Retina (tissue), 1 donor: Measurements from ENCODE around the gene PCDHB6.
"Not testable (repeated sequence)": the region's sequence is repeated elsewhere in the genome, so short reads cannot be mapped to it uniquely, and the experiment has no call there.

Experiments used
- DNase-seq: peaks from one replicate; pipeline ENCODE4 v3.0.0-alpha.2; 2016

The PCDHB6 gene

DNA sequence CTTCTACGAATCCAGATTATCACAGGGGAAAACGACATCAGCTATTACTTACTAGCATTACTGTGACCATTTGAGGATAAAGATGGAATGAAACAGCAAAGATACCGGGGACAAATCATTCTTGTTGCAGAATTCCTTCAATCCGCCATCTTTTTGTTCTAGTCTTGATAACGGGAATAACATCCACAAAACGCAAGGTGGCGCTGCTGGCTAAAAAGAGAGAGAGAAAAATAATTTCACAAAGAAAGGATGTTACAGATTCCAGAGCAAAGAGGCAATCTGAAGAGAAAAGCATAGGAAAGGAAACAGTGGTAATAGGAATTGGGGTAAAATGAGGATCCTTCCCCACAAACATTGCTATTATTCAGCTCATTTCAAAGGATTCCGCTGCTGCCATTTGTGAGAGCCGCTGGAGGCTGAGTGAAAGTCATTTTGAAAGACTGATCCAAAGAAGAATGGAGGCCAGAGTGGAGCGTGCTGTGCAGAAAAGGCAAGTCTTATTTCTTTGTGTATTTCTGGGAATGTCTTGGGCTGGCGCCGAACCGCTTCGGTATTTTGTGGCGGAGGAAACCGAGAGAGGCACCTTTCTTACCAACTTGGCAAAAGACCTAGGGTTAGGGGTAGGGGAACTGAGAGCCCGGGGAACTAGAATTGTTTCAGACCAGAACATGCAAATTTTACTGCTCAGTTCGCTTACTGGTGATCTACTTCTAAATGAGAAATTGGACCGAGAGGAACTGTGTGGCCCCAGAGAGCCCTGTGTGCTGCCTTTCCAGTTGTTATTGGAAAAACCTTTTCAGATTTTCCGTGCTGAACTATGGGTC, 22.7 kb downstream of the PCDHB6 start, which contains the start of gene PCDHB7:
TSS of gene PCDHB7 (plus strand) at position 264 of the 824 bp plus-strand sequence. CDS start at position 456, 192 bp downstream.
- peak; percentile 9 for DNase-seq

- not testable (repeated sequence) for DNase-seq
Observed at GRCh38 chr5:141174291-141175104, 24.6 kb downstream of the PCDHB6 start.

DNA sequence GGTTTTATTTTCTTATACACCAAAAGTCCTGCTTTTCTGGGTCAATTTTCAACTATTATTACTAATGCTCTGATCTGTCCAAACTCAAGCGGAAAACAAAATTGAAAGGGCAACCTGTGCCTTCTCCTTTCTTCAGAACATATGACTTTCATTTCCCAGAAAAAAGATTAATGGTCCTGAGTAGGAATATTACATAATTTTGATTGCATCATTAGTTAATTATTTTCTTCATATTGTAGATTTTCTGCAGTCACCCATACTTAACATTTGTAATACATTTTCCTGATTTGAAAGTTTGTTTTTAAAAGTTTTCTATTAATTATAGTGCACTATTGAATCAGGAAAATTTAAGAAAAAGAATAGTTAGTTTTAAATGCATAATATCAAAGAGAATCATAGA, 26.1 kb downstream of the PCDHB6 start:
- DNase-seq, result no peak

GRCh38 chr5:141177577-141178191, 27.8 kb downstream of the PCDHB6 start, which contains the start of gene PCDHB8:
PCDHB8 (plus strand) TSS chr5:141177790; CDS start chr5:141178035, 245 bp downstream.
- not testable (repeated sequence) for DNase-seq

GRCh38 chr5:141179371-141179770, 29.5 kb downstream of the PCDHB6 start:
- DNase-seq, result not testable (repeated sequence)

GRCh38 chr5:141179876-141180275, 30.0 kb downstream of the PCDHB6 start:
- DNase-seq, result not testable (repeated sequence)

DNA sequence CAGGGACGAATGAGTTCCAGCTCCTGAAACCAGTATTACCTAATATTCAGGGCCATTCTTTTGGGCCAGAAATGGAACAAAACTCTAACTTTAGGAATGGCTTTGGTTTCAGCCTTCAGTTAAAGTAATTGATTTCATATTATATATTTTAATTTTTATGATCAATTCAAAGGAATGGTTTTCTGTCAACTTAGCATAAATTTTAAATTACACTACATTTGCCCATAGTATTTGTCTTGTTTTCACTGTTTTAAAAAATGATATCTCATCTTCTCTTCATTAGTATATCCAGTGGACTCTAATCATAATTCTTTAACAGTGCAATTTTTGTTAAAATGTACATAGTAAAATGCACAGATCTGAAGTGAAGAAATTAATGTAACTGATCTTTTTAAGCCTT, 30.5 kb downstream of the PCDHB6 start:
- no peak for DNase-seq

DNA sequence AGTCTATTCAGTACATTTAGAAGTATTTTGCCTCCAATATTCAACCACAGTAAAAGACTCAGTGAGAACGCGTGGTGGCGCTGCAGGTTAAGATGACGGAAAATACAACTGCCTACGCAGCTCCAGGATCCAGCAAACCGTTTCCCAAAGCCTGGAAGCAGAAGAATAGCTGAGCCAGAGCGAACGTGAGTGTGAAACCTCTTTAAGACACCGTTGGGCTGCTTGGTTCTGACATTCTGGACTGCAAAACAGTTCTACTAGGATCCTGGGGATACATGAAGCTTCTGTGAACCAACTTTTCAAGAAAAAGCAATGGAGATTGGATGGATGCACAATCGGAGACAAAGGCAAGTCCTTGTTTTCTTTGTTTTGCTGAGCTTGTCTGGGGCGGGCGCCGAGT, 32.4 kb downstream of the PCDHB6 start, which contains the start of gene PCDHB16:
TSS of gene PCDHB16 (plus strand) at position 140 of the 400 bp plus-strand sequence. CDS start at position 313, 173 bp downstream.
- DNase-seq, result peak; percentile 30

DNA sequence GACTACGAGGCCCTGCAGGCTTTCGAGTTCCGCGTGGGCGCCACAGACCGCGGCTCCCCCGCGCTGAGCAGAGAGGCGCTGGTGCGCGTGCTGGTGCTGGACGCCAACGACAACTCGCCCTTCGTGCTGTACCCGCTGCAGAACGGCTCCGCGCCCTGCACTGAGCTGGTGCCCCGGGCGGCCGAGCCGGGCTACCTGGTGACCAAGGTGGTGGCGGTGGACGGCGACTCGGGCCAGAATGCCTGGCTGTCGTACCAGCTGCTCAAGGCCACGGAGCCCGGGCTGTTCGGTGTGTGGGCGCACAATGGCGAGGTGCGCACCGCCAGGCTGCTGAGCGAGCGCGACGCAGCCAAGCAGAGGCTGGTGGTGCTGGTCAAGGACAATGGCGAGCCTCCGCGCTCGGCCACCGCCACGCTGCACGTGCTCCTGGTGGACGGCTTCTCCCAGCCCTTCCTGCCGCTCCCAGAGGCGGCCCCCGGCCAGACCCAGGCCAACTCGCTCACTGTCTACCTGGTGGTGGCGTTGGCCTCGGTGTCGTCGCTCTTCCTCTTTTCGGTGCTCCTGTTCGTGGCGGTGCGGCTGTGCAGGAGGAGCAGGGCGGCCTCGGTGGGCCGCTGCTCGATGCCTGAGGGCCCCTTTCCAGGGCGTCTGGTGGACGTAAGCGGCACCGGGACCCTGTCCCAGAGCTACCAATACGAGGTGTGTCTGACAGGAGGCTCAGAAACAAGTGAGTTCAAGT, 34.4 kb downstream of the PCDHB6 start:
- DNase-seq, result not testable (repeated sequence)

- DNase-seq, result no peak
Observed at GRCh38 chr5:141186897-141187512, 37.1 kb downstream of the PCDHB6 start, which contains the start of gene PCDHB9. PCDHB9 (plus strand) TSS chr5:141187161; CDS start chr5:141187319, 158 bp downstream.

DNA sequence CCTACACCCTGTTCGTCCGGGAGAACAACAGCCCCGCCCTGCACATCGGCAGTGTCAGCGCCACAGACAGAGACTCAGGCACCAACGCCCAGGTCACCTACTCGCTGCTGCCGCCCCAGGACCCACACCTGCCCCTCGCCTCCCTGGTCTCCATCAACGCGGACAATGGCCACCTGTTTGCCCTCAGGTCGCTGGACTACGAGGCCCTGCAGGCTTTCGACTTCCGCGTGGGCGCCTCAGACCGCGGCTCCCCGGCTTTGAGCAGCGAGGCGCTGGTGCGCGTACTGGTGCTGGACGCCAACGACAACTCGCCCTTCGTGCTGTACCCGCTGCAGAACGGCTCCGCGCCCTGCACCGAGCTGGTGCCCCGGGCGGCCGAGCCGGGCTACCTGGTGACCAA, 38.8 kb downstream of the PCDHB6 start:
- not testable (repeated sequence) for DNase-seq

- not testable (repeated sequence) for DNase-seq
Observed at GRCh38 chr5:141189131-141189530, 39.3 kb downstream of the PCDHB6 start.

- no peak for DNase-seq
Observed at GRCh38 chr5:141192110-141192725, 42.4 kb downstream of the PCDHB6 start, which contains the start of gene PCDHB10. PCDHB10 (plus strand) TSS chr5:141192353; CDS start chr5:141192553, 200 bp downstream.

DNA sequence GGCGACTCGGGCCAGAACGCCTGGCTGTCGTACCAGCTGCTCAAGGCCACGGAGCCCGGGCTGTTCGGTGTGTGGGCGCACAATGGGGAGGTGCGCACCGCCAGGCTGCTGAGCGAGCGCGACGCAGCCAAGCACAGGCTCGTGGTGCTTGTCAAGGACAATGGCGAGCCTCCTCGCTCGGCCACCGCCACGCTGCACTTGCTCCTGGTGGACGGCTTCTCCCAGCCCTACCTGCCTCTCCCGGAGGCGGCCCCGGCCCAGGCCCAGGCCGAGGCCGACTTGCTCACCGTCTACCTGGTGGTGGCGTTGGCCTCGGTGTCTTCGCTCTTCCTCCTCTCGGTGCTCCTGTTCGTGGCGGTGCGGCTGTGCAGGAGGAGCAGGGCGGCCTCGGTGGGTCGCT, 44.5 kb downstream of the PCDHB6 start:
- DNase-seq, result not testable (repeated sequence)

DNA sequence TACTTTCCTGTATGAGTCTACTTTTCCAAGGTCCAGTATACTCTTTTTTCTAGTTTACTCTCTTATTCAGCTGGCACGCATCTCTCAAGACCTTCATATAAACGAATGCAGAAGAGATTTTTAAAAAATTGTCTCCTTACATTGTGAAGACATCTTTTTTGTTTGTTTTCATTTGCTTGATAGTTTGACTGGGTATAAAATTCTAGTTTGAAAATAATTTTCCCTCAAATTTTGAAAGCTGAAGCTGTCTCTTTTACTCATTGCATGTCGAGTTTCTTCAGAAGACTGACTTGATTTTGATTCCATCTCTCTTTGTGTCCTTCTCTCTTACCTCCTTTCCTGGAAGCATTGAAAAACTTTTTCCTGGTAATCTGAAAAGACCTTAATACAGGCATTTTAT, 46.5 kb downstream of the PCDHB6 start:
- DNase-seq, result no peak

DNA sequence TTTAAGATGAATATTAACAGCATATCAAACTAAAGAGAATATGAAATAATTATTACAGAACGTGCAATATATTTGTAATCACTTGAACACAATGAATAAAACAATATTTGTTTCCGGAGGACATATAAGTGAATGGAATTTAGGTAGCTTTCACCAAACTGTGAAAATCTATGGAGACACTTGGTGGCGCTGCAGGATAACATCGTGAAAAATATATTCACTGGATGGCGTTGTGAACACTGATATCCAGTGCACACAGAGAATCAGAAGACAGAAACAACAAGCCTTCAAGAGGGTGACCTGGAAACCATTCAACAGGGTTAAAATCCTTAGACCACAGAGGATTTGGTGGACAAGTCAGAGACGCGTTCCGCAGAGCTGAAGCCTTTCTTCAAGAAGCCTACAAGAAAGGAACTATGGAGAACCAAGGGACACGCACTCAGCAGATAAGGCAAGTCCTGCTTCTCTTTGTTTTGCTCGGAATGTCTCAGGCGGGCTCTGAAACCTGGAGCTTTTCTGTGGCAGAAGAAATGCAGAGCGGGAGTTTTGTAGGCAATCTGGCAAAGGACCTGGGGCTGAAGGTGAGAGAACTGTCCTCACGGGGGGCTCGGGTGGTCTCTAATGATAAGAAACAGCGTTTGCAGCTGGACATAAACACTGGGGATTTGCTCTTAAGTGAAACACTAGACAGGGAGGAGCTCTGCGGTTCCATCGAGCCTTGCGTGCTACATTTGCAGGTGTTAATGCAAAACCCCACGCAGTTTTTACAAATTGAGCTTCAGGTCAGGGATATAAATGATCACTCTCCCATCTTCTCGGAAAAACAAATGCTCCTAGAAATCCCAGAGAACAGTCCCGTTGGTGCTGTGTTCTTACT, 49.7 kb downstream of the PCDHB6 start, which contains the start of gene PCDHB11:
TSS of gene PCDHB11 (plus strand) at position 269 of the 877 bp plus-strand sequence. CDS start at position 417, 148 bp downstream.
- DNase-seq, result no peak

- DNase-seq, result not testable (repeated sequence)
Observed at GRCh38 chr5:141201126-141201525, 51.3 kb downstream of the PCDHB6 start.

DNA sequence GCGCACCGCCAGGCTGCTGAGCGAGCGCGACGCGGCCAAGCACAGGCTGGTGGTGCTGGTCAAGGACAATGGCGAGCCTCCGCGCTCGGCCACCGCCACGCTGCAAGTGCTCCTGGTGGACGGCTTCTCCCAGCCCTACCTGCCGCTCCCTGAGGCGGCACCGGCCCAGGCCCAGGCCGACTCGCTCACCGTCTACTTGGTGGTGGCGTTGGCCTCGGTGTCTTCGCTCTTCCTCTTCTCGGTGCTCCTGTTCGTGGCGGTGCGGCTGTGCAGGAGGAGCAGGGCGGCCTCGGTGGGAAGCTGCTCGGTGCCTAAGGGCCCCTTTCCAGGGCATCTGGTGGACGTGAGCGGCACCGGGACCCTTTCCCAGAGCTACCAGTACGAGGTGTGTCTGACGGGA, 51.8 kb downstream of the PCDHB6 start:
- DNase-seq, result not testable (repeated sequence)
